ENCODE measurements around the gene KDM4B. TPM values are rescaled to one million over a fixed set of nuclear protein-coding genes. Genes with fewer than 3 reads are reported as not detected.

KDM4B gene
- polyA plus RNA-seq, 3 donors: 6.4 to 22.7 (median 12.7) TPM

- no peak for DNase-seq
- TF ChIP-seq CTCF (IDR thresholded peaks at IDR 0.05): no peak
- Histone ChIP-seq H3K27me3 (ENCODE audit: control insufficient read depth in 2 of 2, insufficient read depth in 2 of 2, low read length in 2 of 2) (no peaks in the 10 kb centered on the region), H3K27ac (ENCODE audit: low read depth in 1 of 2, low read length in 2 of 2) (no peak overlapping the region), H3K4me1 (ENCODE audit: control insufficient read depth in 1 of 2, insufficient read depth in 2 of 2, low read length in 2 of 2) (peaks cover 2 to 12% of the 10 kb centered on the region in 2 donors), H3K4me3 (replicated peaks in 1 of 3; ENCODE audit: low read depth in 2 of 3, low read length in 3 of 3) (no peak overlapping the region), H3K9ac (ENCODE audit: insufficient read depth, low read length, poor library complexity, severe bottlenecking) (no peak overlapping the region), H3K9me3 (replicated peaks in 1 of 2; ENCODE audit: control insufficient read depth in 1 of 2, insufficient read depth in 1 of 2, low read length in 2 of 2) (no peaks in the 10 kb centered on the region), H3K4me2 (replicated peaks; ENCODE audit: extremely low read depth, low read length, poor library complexity, severe bottlenecking) (no peak overlapping the region), H4K20me1 (ENCODE audit: insufficient read depth, low read length) (peaks cover 83% of the 10 kb centered on the region), H3K79me2 (ENCODE audit: insufficient read depth, low read length) (no peaks in the 10 kb centered on the region), H3K36me3 (replicated peaks in 1 of 2; ENCODE audit: control insufficient read depth in 1 of 2, insufficient read depth in 2 of 2, low read length in 2 of 2) (peaks cover 41 to 50% of the 10 kb centered on the region in 2 donors), H2AFZ (ENCODE audit: insufficient read depth, low read depth, low read length, poor library complexity, severe bottlenecking) (no peak overlapping the region)
- Mint-ChIP-seq H3K27ac (peak overlapping the region in 1 of 7 donors; percentile 30), H3K27me3 (ENCODE audit: low read depth in 3 of 3) (peaks cover 3 to 15% (median 8%) of the 10 kb centered on the region in 3 donors), H3K9me3 (peaks cover 0 to 1% (median 0%) of the 10 kb centered on the region in 7 donors), H3K36me3 (peaks cover 45 to 60% of the 10 kb centered on the region in 2 donors), H3K4me1 (peaks cover 28% of the 10 kb centered on the region), H3K4me3 (no peak overlapping the region)
- WGBS (ENCODE audit: insufficient coverage): 91% methylated on average over 6 of the region's 8 CpGs
- intact Hi-C loops (cut with micrococcal nuclease): no loop called here
These were observed 104.4 kb downstream of the KDM4B start for GRCh38 chr19:5073153-5073844.

GRCh38 chr19:5074407-5074806, 105.5 kb downstream of the KDM4B start:
- H3K9ac ChIP-seq (ENCODE audit: insufficient read depth, low read length, poor library complexity, severe bottlenecking): no peak overlapping the region
- Mint-ChIP-seq H3K36me3 (peaks cover 50 to 67% of the 10 kb centered on the region in 2 donors), H3K4me1 (peaks cover 29% of the 10 kb centered on the region), H3K4me3 (no peak overlapping the region), H3K27me3 (ENCODE audit: low read depth in 3 of 3) (peaks cover 5 to 15% (median 8%) of the 10 kb centered on the region in 3 donors), H3K9me3 (peaks cover 0 to 1% (median 0%) of the 10 kb centered on the region in 7 donors), H3K27ac (peak overlapping the region in 1 of 7 donors; percentile 64)
- no peak overlapping the region for H2AFZ ChIP-seq (ENCODE audit: insufficient read depth, low read depth, low read length, poor library complexity, severe bottlenecking)
- no peak overlapping the region for H3K4me2 ChIP-seq (replicated peaks; ENCODE audit: extremely low read depth, low read length, poor library complexity, severe bottlenecking)
- H4K20me1 ChIP-seq (ENCODE audit: insufficient read depth, low read length): peaks cover 87% of the 10 kb centered on the region
- intact Hi-C loops (cut with micrococcal nuclease): no loop called here
- H3K27me3 ChIP-seq (ENCODE audit: control insufficient read depth in 2 of 2, insufficient read depth in 2 of 2, low read length in 2 of 2): no peaks in the 10 kb centered on the region
- H3K4me3 ChIP-seq (replicated peaks in 1 of 3; ENCODE audit: low read depth in 2 of 3, low read length in 3 of 3): no peak overlapping the region
- TF ChIP-seq CTCF (IDR thresholded peaks at IDR 0.05): no peak
- H3K79me2 ChIP-seq (ENCODE audit: insufficient read depth, low read length): no peaks in the 10 kb centered on the region
- peaks cover 2 to 12% of the 10 kb centered on the region in 2 donors for H3K4me1 ChIP-seq (ENCODE audit: control insufficient read depth in 1 of 2, insufficient read depth in 2 of 2, low read length in 2 of 2)
- H3K36me3 ChIP-seq (replicated peaks in 1 of 2; ENCODE audit: control insufficient read depth in 1 of 2, insufficient read depth in 2 of 2, low read length in 2 of 2): peaks cover 51 to 61% of the 10 kb centered on the region in 2 donors
- H3K27ac ChIP-seq (ENCODE audit: low read depth in 1 of 2, low read length in 2 of 2): no peak overlapping the region
- WGBS (ENCODE audit: insufficient coverage): 10% methylated on average over 18 of the region's 20 CpGs
- H3K9me3 ChIP-seq (replicated peaks in 1 of 2; ENCODE audit: control insufficient read depth in 1 of 2, insufficient read depth in 1 of 2, low read length in 2 of 2): no peaks in the 10 kb centered on the region
- DNase-seq: peak in 2 of 3 donors; percentile 16

All from CD14-positive monocyte (primary cell).